K562 (cell line): ENCODE results near the gene DLGAP1. TPM values are rescaled to one million over a fixed set of nuclear protein-coding genes. Genes with fewer than 3 reads are reported as not detected.

Experiments used
- ATF6 ChIP-seq: sonication (generic); formaldehyde crosslinking; IDR thresholded peaks from 2 replicates; pipeline ENCODE4 v1.4.0; 2020; ENCODE audit warnings: mild to moderate bottlenecking, missing genetic modification reagents
- CCAR2 ChIP-seq: fragments of 200-400 bp; formaldehyde crosslinking; IDR thresholded peaks from 2 replicates; pipeline ENCODE4 v1.6.1; 2017; ENCODE audit warnings: mild to moderate bottlenecking, low read depth, low read length
- E2F6 ChIP-seq, 2 experiments: IDR thresholded peaks; 2 replicates each; pipeline ENCODE4 v1.6.1; 2011; ENCODE audit warnings: borderline replicate concordance in 1 of 2, control low read depth in 1 of 2, low read depth in 1 of 2, low read length in 1 of 2, mild to moderate bottlenecking in 1 of 2, mixed read lengths in 1 of 2, moderate library complexity in 1 of 2; ENCODE audit not compliant: insufficient read depth in 1 of 2, insufficient read length in 1 of 2, poor library complexity in 1 of 2, severe bottlenecking in 1 of 2; ENCODE audit errors: extremely low read depth in 1 of 2
- IRF9 ChIP-seq: fragments of 450-650 bp; IDR thresholded peaks from 2 replicates; pipeline ENCODE4 v1.6.1; 2016; ENCODE audit warnings: missing biosample characterization, missing genetic modification characterization
- JUN ChIP-seq, 2 experiments: sonication (generic) in 1 of 2; formaldehyde crosslinking in 1 of 2; IDR thresholded peaks; 2 replicates each; pipeline versions ENCODE4 v1.6.1 to v1.8.0; 2012 to 2022; ENCODE audit warnings: borderline replicate concordance in 2 of 2, mild to moderate bottlenecking in 2 of 2, improper control_type of control experiment in 1 of 2, low read depth in 1 of 2, low read length in 1 of 2, missing genetic modification reagents in 1 of 2
- KDM5B ChIP-seq: fragments of 200-600 bp; sonication (generic); IDR thresholded peaks from 2 replicates; pipeline ENCODE4 v1.6.1; 2012; ENCODE audit warnings: low read depth, mild to moderate bottlenecking, moderate library complexity, low read length, control low read depth, inconsistent platforms; ENCODE audit not compliant: insufficient replicate concordance
- KLF13 ChIP-seq: fragments of 450-650 bp; IDR thresholded peaks from 2 replicates; pipeline ENCODE4 v1.6.1; 2016; ENCODE audit warnings: missing genetic modification characterization, low read depth, mild to moderate bottlenecking, missing compliant biosample characterization, moderate library complexity, borderline replicate concordance
- MLX ChIP-seq, 2 experiments: fragments of 450-650 bp in 1 of 2; sonication (generic) in 1 of 2; formaldehyde crosslinking; conservative IDR thresholded peaks; 2 replicates each; pipeline versions ENCODE4 v1.4.0 to v1.8.1; 2020 to 2022; ENCODE audit warnings: mild to moderate bottlenecking in 1 of 2, missing genetic modification reagents in 1 of 2
- NFRKB ChIP-seq: fragments of 450-650 bp; IDR thresholded peaks from 2 replicates; pipeline ENCODE4 v1.6.1; 2016; ENCODE audit warnings: low read depth
- SIN3A ChIP-seq, 2 experiments: fragments of 150-350 bp in 1 of 2; IDR thresholded peaks; 2 replicates each; pipeline ENCODE4 v1.6.1; 2011 to 2016; ENCODE audit warnings: borderline replicate concordance in 2 of 2, low read depth in 2 of 2, low read length in 2 of 2, mild to moderate bottlenecking in 2 of 2, moderate library complexity in 2 of 2; ENCODE audit not compliant: control insufficient read depth in 1 of 2
- SRSF9 ChIP-seq: fragments of 200-400 bp; formaldehyde crosslinking; IDR thresholded peaks from 2 replicates; pipeline ENCODE4 v1.6.1; 2017; ENCODE audit warnings: low read depth, low read length, borderline replicate concordance
- TGIF2 ChIP-seq: sonication (generic); formaldehyde crosslinking; IDR thresholded peaks from 2 replicates; pipeline ENCODE4 v1.8.1; 2022; ENCODE audit warnings: mild to moderate bottlenecking, missing genetic modification reagents, moderate library complexity
- TOE1 ChIP-seq, 2 experiments: fragments of 450-650 bp in 1 of 2; sonication (generic) in 1 of 2; formaldehyde crosslinking in 1 of 2; IDR thresholded peaks; 2 replicates each; pipeline versions ENCODE4 v1.7.1 to v1.8.0; 2016 to 2022; ENCODE audit warnings: borderline replicate concordance in 2 of 2, mild to moderate bottlenecking in 2 of 2, antibody characterized with exemption in 1 of 2, inconsistent platforms in 1 of 2, low read depth in 1 of 2, missing genetic modification reagents in 1 of 2, moderate library complexity in 1 of 2
- VEZF1 ChIP-seq: fragments of 200-800 bp; sonication (Bioruptor generic); IDR thresholded peaks from 2 replicates; pipeline ENCODE4 v1.6.1; 2017; ENCODE audit warnings: missing genetic modification characterization, missing compliant biosample characterization
- ZNF134 ChIP-seq: fragments of 250-450 bp; sonication (Bioruptor Pico); conservative IDR thresholded peaks from 2 replicates; pipeline ENCODE4 v1.4.0; 2020
- ZNF75A ChIP-seq: fragments of 450-650 bp; formaldehyde crosslinking; IDR thresholded peaks from 2 replicates; pipeline ENCODE4 v1.4.0; 2020; ENCODE audit warnings: mild to moderate bottlenecking
- ZNF780A ChIP-seq: fragments of 250-450 bp; sonication (Bioruptor Pico); IDR thresholded peaks from 2 replicates; pipeline ENCODE4 v1.5.0; 2021; ENCODE audit warnings: mild to moderate bottlenecking
- polyA plus RNA-seq, 8 experiments: library from polyadenylated mRNA; depleted of rRNA in 4 of 8; stranded (reverse) in 5 of 8; unstranded in 3 of 8; fragments of >200 nt; fragmentation: Nextera tagmentation in 2 of 8; fragmentation: Illumina TruSeq in 1 of 8; extraction: Ambion mirVana in 2 of 8; extraction: Trizol in 1 of 8; gene quantifications; 2 replicates each; pipeline versions ENCODE4 v1.2.1 to v1.2.3, GENCODE V29; 2011 to 2014; ENCODE audit warnings: inconsistent platforms in 1 of 8, missing spikeins in 1 of 8
- total RNA-seq, 7 experiments: library from RNA; depleted of rRNA in 6 of 7; stranded (reverse); fragments of >200 nt in 6 of 7; fragmentation: Illumina TruSeq in 2 of 7; extraction: Trizol in 2 of 7; gene quantifications; 2 replicates each; pipeline versions ENCODE4 v1.2.1 to v1.2.3, GENCODE V29; 2011 to 2021; ENCODE audit warnings: low replicate concordance in 1 of 7

Gene DLGAP1
- total and polyA plus RNA-seq, 9 of the 15 experiments (the other 6 are each of a cell fraction or from before 2014, with no cell fraction given): 0.04 to 0.22 (median 0.08) TPM

- TF ChIP-seq E2F6 (IDR thresholded peaks at IDR 0.05; ENCODE audit: borderline replicate concordance in 1 of 2, extremely low read depth in 1 of 2, insufficient read depth in 1 of 2, insufficient read length in 1 of 2, low read depth in 1 of 2, low read length in 1 of 2, poor library complexity in 1 of 2, severe bottlenecking in 1 of 2) (no peak), IRF9 (no peak), SIN3A (IDR thresholded peaks at IDR 0.05; ENCODE audit: borderline replicate concordance in 2 of 2, control insufficient read depth in 1 of 2, low read depth in 2 of 2, low read length in 2 of 2) (no peak), ZNF75A (no peak), MLX (CRISPR knock-in tag; conservative IDR thresholded peaks at IDR 0.05) (no peak), TOE1 (IDR thresholded peaks at IDR 0.05; ENCODE audit: borderline replicate concordance) (peak; percentile 41), TOE1 (CRISPR knock-in tag; IDR thresholded peaks at IDR 0.05; ENCODE audit: borderline replicate concordance, low read depth) (no peak), KDM5B (no peak), VEZF1 (CRISPR knock-in tag) (no peak), SRSF9 (no peak), ZNF780A (CRISPR knock-in tag) (no peak), CCAR2 (no peak), ATF6 (CRISPR knock-in tag) (no peak), TGIF2 (CRISPR knock-in tag) (no peak), ZNF134 (CRISPR knock-in tag) (no peak), NFRKB (no peak), JUN (IDR thresholded peaks at IDR 0.05; ENCODE audit: borderline replicate concordance, low read depth, low read length) (no peak), JUN (CRISPR knock-in tag; IDR thresholded peaks at IDR 0.05; ENCODE audit: borderline replicate concordance) (no peak), KLF13 (tag) (no peak)
These were observed 928.4 kb downstream of the DLGAP1 start (continued) for GRCh38 chr18:3526421-3527354.
